SK-N-SH (cell line): ENCODE results near the gene ENTR1. TPM values are rescaled to one million over a fixed set of nuclear protein-coding genes. Genes with fewer than 3 reads are reported as not detected.

Experiments used
- CTCF ChIA-PET: fragments of 300-600, 350-600 bp; formaldehyde crosslinking; extraction: SDS; loops from one replicate; lab custom pipeline; 2021; lab: Yijun Ruan, JAX
- POLR2A ChIA-PET: fragments of 350-600 bp; sonication (Branson Sonifier 250); formaldehyde crosslinking; extraction: SDS; loops from one replicate; lab custom pipeline; 2020; ENCODE audit warnings: antibody characterized with exemption, inconsistent platforms; lab: Yijun Ruan, JAX
- DNase-seq: peaks from one replicate; pipeline ENCODE4 v3.0.0; 2012
- H2AFZ ChIP-seq: fragments of 200-600 bp; sonication (generic); 2 replicates; pipeline ENCODE4 v1.8.1; 2016; ENCODE audit warnings: antibody characterized with exemption, mild to moderate bottlenecking, low read depth
- H3F3A ChIP-seq: fragments of 200-600 bp; sonication (generic); replicated peaks from 2 replicates; pipeline ENCODE3; 2016; ENCODE audit warnings: antibody characterized with exemption, mild to moderate bottlenecking; ENCODE audit not compliant: insufficient read depth
- H3K27ac ChIP-seq, 2 experiments: fragments of 200-500 bp in 1 of 2; fragments of 200-600 bp in 1 of 2; sonication (Bioruptor generic) in 1 of 2; sonication (generic), shearing (Covaris generic) in 1 of 2; 2 replicates each; pipeline versions ENCODE4 v1.5.1 to v1.6.1; 2014 to 2016; ENCODE audit warnings: low read depth in 2 of 2, inconsistent platforms in 1 of 2, low read length in 1 of 2, mild to moderate bottlenecking in 1 of 2, mixed read lengths in 1 of 2
- H3K27me3 ChIP-seq: fragments of 200-600 bp; sonication (generic), shearing (Covaris generic); 2 replicates; pipeline ENCODE4 v1.6.1; 2016; ENCODE audit warnings: mixed run types; ENCODE audit not compliant: insufficient read depth
- H3K36me3 ChIP-seq, 2 experiments: fragments of 200-500 bp in 1 of 2; fragments of 200-600 bp in 1 of 2; sonication (Bioruptor generic) in 1 of 2; sonication (generic) in 1 of 2; replicated peaks in 1 of 2; 2 replicates each; pipeline versions ENCODE3 to v1.5.1; 2014 to 2016; ENCODE audit warnings: low read length in 1 of 2, mild to moderate bottlenecking in 1 of 2; ENCODE audit not compliant: insufficient read depth in 2 of 2, control insufficient read depth in 1 of 2
- H3K4me1 ChIP-seq, 2 experiments: fragments of 200-500 bp in 1 of 2; fragments of 200-600 bp in 1 of 2; sonication (Bioruptor generic) in 1 of 2; sonication (generic), shearing (Covaris generic) in 1 of 2; 2 replicates each; pipeline versions ENCODE4 v1.5.1 to v1.6.1; 2014 to 2016; ENCODE audit warnings: low read depth in 1 of 2, low read length in 1 of 2, mixed run types in 1 of 2; ENCODE audit not compliant: insufficient read depth in 2 of 2, control insufficient read depth in 1 of 2
- H3K4me2 ChIP-seq: fragments of 200-600 bp; sonication (generic), shearing (Covaris generic); 2 replicates; pipeline ENCODE4 v1.6.1; 2017; ENCODE audit warnings: mixed run types
- H3K4me3 ChIP-seq, 2 experiments: fragments of 200-500 bp in 1 of 2; fragments of 200-600 bp in 1 of 2; sonication (Bioruptor generic) in 1 of 2; sonication (generic), shearing (Covaris generic) in 1 of 2; 2 replicates each; pipeline versions ENCODE4 v1.5.1 to v1.8.1; 2014 to 2016; ENCODE audit warnings: low read depth in 2 of 2, inconsistent platforms in 1 of 2, low read length in 1 of 2, mild to moderate bottlenecking in 1 of 2, mixed read lengths in 1 of 2, moderate library complexity in 1 of 2
- H3K79me2 ChIP-seq: fragments of 200-600 bp; sonication (generic); 2 replicates; pipeline ENCODE4 v1.8.1; 2017; ENCODE audit warnings: mild to moderate bottlenecking; ENCODE audit not compliant: insufficient read depth
- H3K9ac ChIP-seq: fragments of 200-600 bp; sonication (generic); 2 replicates; pipeline ENCODE4 v1.6.1; 2017; ENCODE audit warnings: mixed run types
- H3K9me2 ChIP-seq: fragments of 200-600 bp; sonication (generic); 2 replicates; pipeline ENCODE4 v1.6.1; 2017; ENCODE audit warnings: mixed run types
- H3K9me3 ChIP-seq: fragments of 200-600 bp; sonication (generic); 2 replicates; pipeline ENCODE4 v1.6.1; 2017; ENCODE audit warnings: mixed run types, mild to moderate bottlenecking, moderate library complexity
- H4K20me1 ChIP-seq: fragments of 200-600 bp; sonication (generic); 2 replicates; pipeline ENCODE4 v1.6.1; 2017; ENCODE audit warnings: mild to moderate bottlenecking, mixed run types; ENCODE audit not compliant: insufficient read depth
- CHD2 ChIP-seq: fragments of 150-350 bp; IDR thresholded peaks from 2 replicates; pipeline ENCODE4 v1.6.1; 2018; ENCODE audit warnings: low read length; ENCODE audit not compliant: partially characterized antibody
- FOSL2 ChIP-seq: IDR thresholded peaks from 2 replicates; pipeline ENCODE4 v1.4.0; 2012; ENCODE audit warnings: low read depth, mild to moderate bottlenecking, moderate library complexity, borderline replicate concordance
- GABPA ChIP-seq: IDR thresholded peaks from 2 replicates; pipeline ENCODE4 v1.4.0; 2012; ENCODE audit warnings: low read depth, mild to moderate bottlenecking
- IRF3 ChIP-seq: fragments of 150-350 bp; IDR thresholded peaks from 2 replicates; pipeline ENCODE4 v1.6.1; 2016; ENCODE audit warnings: mild to moderate bottlenecking, low read depth, low read length
- MEF2A ChIP-seq: IDR thresholded peaks from 2 replicates; pipeline ENCODE4 v1.4.0; 2012; ENCODE audit warnings: low read depth, borderline replicate concordance
- MXI1 ChIP-seq: IDR thresholded peaks from 2 replicates; pipeline ENCODE4 v1.6.1; 2012; ENCODE audit warnings: mild to moderate bottlenecking, low read depth, low read length, improper control_type of control experiment
- POLR2AphosphoS5 ChIP-seq: IDR thresholded peaks from 2 replicates; pipeline ENCODE4 v1.6.1; 2012; ENCODE audit warnings: low read depth, low read length
- RCOR1 ChIP-seq: fragments of 150-350 bp; IDR thresholded peaks from 2 replicates; pipeline ENCODE4 v1.6.1; 2017; ENCODE audit warnings: antibody characterized with exemption, low read length
- REST ChIP-seq: IDR thresholded peaks from 2 replicates; pipeline ENCODE4 v1.6.1; 2012; ENCODE audit warnings: mild to moderate bottlenecking, low read depth, low read length, moderate library complexity
- RFX5 ChIP-seq: IDR thresholded peaks from 2 replicates; pipeline ENCODE4 v1.6.1; 2012; ENCODE audit warnings: mild to moderate bottlenecking, improper control_type of control experiment, low read length
- RXRA ChIP-seq: IDR thresholded peaks from 2 replicates; pipeline ENCODE4 v1.4.0; 2012; ENCODE audit warnings: low read depth, mild to moderate bottlenecking, borderline replicate concordance
- SIN3A ChIP-seq: IDR thresholded peaks from 2 replicates; pipeline ENCODE4 v1.6.1; 2012; ENCODE audit warnings: low read depth, mild to moderate bottlenecking, low read length, moderate library complexity, borderline replicate concordance
- YY1 ChIP-seq: IDR thresholded peaks from 2 replicates; pipeline ENCODE4 v1.4.0; 2012; ENCODE audit warnings: low read depth, mild to moderate bottlenecking
- ZBTB33 ChIP-seq: IDR thresholded peaks from 2 replicates; pipeline ENCODE4 v1.4.0; 2012; ENCODE audit warnings: low read depth, borderline replicate concordance
- WGBS: methylation state at CpG from one replicate; pipeline ENCODE4 v1.1.6; 2017; ENCODE audit warnings: low lambda C conversion rate; 5-methylcytosine and 5-hydroxymethylcytosine counted together
- polyA plus RNA-seq, 3 experiments: library from polyadenylated mRNA; depleted of rRNA; stranded (reverse); fragments of >200 nt; gene quantifications; 2 replicates each; pipeline ENCODE4 v1.2.3, GENCODE V29; 2012

ENTR1 gene
- polyA plus RNA-seq, 1 of the 3 experiments (the other 2 are of a cell fraction) = 71.3 TPM

- 94% methylated on average over 12 of the region's 14 CpGs for WGBS
- H2AFZ ChIP-seq = no peak overlapping the region
- no peak for DNase-seq
- H3K4me2 ChIP-seq = no peak overlapping the region
- no peak for TF ChIP-seq REST
- no peak for TF ChIP-seq YY1
- TF ChIP-seq, all 33 proteins: peak for 0
- Histone ChIP-seq H3K9ac (no peak overlapping the region), H3K4me3 (no peak overlapping the region), H3K36me3 (peaks cover 39 to 61% of the 10 kb centered on the region in 2 experiments), H3K9me3 (no peaks in the 10 kb centered on the region), H3K27ac (no peak overlapping the region), H3F3A (peaks cover 10% of the 10 kb centered on the region), H3K9me2 (no peaks in the 10 kb centered on the region), H3K27me3 (no peaks in the 10 kb centered on the region), H4K20me1 (no peaks in the 10 kb centered on the region), H3K4me1 (no peaks in the 10 kb centered on the region), H3K79me2 (0 out of 2 replicates have a peak, but pooled peaks cover 9% of the 10 kb centered on the region)
- ChIA-PET CTCF (interaction anchor here (1.1 to 2.6 kb wide), 5 partner anchors 11 to 77 kb away, joined by 3 to 11 read pairs (median 8); partner anchors contain the start of genes DNLZ and SNAPC4), POLR2A (interaction anchor here (1.2 to 1.8 kb wide), 2 partner anchors 17 to 26 kb away, joined by 4 to 5 read pairs; partner anchors contain the start of gene DNLZ)
These were observed 21.0 kb downstream of the ENTR1 start for GRCh38 chr9:136389396-136389795.

- Histone ChIP-seq H3K36me3 (peaks cover 33 to 62% of the 10 kb centered on the region in 2 experiments), H3K9me2 (no peaks in the 10 kb centered on the region)
These were observed 23.2 kb downstream of the ENTR1 start for GRCh38 chr9:136387217-136387616.

More at GRCh38 chr9:136387217-136387616, 23.2 kb downstream of the ENTR1 start:
- no peak overlapping the region for H3K27ac ChIP-seq
- 0 out of 2 replicates have a peak, but pooled peaks cover 3% of the 10 kb centered on the region for H3K79me2 ChIP-seq
- no peaks in the 10 kb centered on the region for H4K20me1 ChIP-seq
- no peaks in the 10 kb centered on the region for H3K27me3 ChIP-seq
- no peak overlapping the region for H3K9ac ChIP-seq
- H3K4me1 ChIP-seq = no peaks in the 10 kb centered on the region
- H3K4me3 ChIP-seq = no peak overlapping the region
- no peaks in the 10 kb centered on the region for H3K9me3 ChIP-seq
- TF ChIP-seq CHD2 (no peak), POLR2AphosphoS5 (no peak), RFX5 (no peak), RCOR1 (no peak), RXRA (no peak), ZBTB33 (no peak), MEF2A (no peak), GABPA (no peak), IRF3 (no peak), SIN3A (no peak), YY1 (no peak), MXI1 (no peak), FOSL2 (no peak)
- DNase-seq = no peak
- ChIA-PET CTCF (interaction anchor here (0.6 to 1.5 kb wide), 3 partner anchors 24 to 279 kb away, joined by 3 to 6 read pairs (median 3); partner anchors contain the start of gene DNLZ), POLR2A (interaction anchor here (0.8 kb wide), 1 partner anchor 32 kb away, joined by 4 read pairs; no protein-coding TSS in a partner anchor)
- no peak overlapping the region for H2AFZ ChIP-seq
- 95% methylated on average over 17 of the region's 19 CpGs for WGBS
- H3K4me2 ChIP-seq = no peak overlapping the region
- peaks cover 10% of the 10 kb centered on the region for H3F3A ChIP-seq
